ENCODE data around the gene E2F7.
A peak's percentile ranks its signal among the peaks of the same experiment; 100 is the strongest.
"Not testable (repeated sequence)": the region's sequence is repeated elsewhere in the genome, so short reads cannot be mapped to it uniquely, and the experiment has no call there.

E2F7 gene, protein sequence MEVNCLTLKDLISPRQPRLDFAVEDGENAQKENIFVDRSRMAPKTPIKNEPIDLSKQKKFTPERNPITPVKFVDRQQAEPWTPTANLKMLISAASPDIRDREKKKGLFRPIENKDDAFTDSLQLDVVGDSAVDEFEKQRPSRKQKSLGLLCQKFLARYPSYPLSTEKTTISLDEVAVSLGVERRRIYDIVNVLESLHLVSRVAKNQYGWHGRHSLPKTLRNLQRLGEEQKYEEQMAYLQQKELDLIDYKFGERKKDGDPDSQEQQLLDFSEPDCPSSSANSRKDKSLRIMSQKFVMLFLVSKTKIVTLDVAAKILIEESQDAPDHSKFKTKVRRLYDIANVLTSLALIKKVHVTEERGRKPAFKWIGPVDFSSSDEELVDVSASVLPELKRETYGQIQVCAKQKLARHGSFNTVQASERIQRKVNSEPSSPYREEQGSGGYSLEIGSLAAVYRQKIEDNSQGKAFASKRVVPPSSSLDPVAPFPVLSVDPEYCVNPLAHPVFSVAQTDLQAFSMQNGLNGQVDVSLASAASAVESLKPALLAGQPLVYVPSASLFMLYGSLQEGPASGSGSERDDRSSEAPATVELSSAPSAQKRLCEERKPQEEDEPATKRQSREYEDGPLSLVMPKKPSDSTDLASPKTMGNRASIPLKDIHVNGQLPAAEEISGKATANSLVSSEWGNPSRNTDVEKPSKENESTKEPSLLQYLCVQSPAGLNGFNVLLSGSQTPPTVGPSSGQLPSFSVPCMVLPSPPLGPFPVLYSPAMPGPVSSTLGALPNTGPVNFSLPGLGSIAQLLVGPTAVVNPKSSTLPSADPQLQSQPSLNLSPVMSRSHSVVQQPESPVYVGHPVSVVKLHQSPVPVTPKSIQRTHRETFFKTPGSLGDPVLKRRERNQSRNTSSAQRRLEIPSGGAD

DNA sequence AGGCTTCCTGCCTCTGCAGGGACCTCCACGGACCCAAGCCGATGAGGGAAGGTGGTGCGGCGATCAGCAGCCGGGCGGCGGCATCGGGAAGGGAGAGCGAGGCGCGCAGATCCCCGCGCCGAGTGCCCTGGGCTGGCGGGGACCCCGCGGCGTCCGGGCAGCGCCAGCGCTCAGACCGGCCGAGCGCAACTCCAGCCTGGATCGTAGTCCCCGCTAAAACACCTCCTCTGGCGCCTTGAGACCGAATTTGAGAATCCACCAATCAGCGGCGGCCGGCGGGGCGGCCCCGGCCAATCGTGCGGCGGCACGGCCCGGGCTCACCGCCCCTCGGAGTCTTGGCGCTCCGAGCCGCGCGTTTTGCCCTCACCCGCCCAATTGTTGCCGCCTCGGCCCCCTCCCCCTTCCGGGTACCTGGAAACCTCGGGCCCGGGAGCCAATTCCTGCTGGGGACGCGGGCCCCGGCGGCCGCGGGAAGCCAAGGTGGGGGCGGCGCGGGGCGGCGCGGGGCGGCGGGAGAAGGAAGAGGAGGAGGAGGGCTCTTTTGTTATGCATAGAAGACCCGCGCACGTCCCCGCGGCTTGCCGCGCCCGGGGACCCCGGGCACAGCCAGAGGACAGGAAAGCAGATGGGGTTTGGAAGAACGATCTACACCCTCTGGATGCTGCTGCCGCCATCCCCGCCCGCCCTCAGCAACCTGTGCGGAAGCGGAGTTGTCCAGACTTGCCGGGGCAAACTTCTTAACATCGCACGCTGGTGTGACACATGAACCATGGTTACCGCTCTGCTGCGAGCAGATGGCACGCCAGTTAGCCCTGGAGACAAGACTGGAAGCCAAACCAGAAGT lies at the start of gene E2F7:
E2F7 (minus strand) TSS at position 209 of the 844 bp plus-strand sequence. CDS start 934 bp downstream, outside the sequence.
- peak; percentile 57 for DNase-seq (ENCODE audit: low spot score)

DNA sequence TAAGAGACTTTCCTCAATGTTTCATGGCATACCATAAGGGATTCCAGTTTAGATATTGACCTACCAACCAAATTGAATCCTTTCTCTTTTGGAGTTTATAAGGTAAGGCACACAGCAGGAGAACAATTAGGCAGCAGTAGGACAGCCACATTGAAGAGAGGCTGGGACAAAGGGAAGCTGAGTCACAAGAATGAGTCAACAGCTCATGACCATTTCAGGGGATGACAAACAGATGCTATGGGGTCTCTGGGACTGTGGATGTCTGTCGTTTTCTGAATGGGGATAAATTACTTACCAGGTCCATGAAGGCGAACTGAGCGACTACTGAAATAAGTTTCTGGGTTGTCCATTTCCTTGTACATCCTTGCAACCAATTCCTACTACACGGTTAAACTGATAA lies 48.6 kb upstream of the E2F7 start:
- DNase-seq (ENCODE audit: low spot score), result no peak

DNA sequence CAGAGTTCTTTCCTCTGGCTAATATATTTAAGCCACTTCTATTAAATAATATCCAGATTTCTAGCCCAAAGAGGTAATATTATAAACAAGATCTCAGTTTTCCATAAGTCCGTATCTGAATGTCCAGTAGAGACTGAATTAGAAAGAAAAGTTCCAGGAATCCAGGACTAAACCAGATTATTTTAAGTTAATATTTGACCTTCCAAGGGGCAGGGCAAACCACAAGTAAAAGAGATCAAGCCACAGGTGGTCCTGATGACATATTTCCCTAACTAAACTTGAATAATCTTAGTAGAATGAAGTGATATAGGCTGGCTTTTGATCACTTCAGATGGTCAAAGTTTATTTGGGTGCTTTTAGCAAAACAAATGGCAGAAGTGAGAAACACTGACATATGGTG lies 43.3 kb upstream of the E2F7 start:
- no peak for DNase-seq (ENCODE audit: low spot score)

DNA sequence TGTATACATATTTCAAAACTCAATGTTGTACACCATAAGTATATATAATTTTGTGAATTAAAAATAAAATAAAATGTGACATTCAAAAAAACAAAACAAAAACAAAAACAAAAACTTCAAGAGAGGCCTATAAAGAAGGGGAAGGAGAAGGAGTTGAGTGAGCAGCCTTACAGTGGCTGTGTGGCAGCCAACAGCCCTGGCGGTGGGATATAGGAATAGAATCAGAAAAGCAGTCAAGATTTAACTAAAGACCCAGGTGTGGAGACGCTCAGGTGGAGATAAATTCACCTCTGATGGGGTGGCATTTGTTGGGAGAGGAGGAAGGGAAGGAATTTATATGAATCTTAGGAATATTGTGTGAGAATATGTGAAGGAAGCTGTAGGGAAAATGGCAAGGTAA lies 41.8 kb upstream of the E2F7 start:
- no peak for DNase-seq (ENCODE audit: low spot score)

DNA sequence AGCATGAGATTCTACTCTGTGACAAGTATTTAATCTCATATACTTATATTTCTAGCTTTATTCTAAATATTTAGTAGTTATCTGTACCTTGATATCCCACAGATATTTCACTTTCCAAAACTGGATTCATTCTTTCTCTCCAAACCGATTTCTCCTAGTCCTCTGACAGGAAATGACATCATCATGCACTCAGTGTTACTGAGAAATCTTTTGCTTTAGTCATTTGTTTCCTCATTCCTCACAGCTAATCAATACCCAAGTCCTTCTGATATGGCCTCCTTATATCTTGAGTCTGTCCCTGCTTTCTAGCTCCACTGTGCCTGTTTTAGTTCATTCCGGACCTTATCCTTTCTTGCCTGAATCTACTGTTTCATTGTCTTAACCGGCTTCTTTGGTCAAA lies 39.4 kb upstream of the E2F7 start:
- no peak for DNase-seq (ENCODE audit: low spot score)

DNA sequence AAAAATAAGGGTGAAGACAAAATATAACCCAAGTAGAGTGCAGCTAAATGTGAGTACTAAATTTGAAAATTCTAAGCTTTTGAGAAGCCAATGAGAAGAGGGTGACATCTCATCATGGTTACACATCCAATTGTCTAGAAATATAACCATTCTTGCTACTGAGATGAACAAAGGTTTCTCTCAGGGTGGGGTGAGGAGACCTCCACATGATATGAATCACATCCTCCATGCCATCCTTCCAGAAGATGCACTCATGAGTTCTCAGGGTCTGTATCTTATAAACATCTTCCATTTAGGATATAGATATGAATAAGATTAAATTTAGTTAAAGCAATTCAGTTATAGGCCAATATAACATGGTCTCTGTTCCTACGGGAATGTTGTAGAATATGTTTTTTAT lies 38.9 kb upstream of the E2F7 start:
- no peak for DNase-seq (ENCODE audit: low spot score)

DNA sequence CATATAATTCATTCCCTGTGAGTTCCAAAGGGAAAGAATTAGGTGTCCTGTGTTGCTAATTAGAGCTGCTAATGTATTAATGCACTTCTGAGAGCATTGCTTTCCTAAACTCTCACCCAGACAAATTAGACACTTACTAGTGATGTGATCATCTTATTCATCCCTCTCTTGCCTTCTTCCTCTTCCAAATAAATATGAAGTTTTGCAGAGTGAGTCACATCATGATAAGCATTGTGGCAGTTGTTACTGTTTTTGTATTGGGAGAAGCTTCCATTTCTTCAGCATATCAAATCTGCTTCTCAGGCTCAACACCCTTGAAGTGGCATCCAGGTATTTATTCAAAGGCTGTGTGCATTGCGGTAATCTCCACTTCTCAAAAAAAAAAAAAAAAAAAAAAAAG lies 37.3 kb upstream of the E2F7 start:
- no peak for DNase-seq (ENCODE audit: low spot score)

DNA sequence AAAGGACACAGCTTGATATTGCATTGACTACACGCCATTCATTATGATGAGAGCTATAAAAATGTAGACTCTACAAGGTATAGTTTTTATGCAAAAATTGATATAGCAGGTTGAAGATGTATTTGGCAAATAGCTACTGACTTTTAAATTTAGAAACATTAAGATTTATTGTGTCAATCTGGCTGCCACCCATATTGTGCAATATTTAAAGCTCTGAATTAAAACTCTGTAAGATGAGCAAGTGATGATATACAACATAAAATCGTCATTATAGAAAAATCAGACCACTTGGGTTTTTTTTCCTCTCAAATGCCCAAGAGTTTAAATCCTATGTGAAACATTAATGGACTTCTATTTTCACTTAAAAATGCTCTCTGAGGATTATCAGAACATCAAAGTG lies 36.8 kb upstream of the E2F7 start:
- DNase-seq (ENCODE audit: low spot score), result no peak

DNA sequence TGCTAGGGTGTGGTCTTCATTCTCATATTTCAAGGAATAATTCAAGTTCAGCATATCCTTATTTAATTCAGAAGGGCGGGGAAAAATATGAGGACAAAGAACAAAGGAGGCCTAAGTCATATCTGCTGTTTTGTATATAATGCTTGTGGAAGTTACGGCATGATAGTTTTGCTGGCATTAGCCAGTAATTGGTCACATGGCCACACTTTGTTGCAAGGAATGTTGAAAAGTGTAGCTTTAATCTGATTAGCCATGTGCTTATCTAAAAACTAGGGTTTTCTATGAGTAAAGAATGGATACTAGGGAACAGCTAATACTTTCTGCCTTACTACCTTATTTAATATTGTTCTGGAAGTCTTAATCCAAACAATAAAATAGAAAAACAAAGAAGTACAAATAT lies 34.4 kb upstream of the E2F7 start:
- DNase-seq (ENCODE audit: low spot score), result no peak

DNA sequence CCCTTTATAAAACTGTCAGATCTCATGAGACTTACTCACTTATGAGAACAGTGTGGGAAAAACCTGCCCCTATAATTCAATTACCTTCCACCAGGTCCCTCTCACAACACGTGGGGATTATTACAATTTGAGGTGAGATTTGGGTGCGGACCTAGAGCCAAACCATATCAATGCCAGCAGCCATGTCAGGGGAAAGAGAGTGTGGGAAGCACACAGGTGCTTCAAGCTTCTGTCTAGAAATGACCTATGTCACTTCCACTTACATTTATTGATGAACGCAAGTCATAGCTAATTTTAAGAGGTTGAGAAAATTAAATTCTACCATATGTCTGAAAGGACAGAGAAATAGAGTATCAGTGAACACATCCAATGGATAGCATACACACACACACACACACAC lies 32.5 kb upstream of the E2F7 start:
- no peak for DNase-seq (ENCODE audit: low spot score)

DNA sequence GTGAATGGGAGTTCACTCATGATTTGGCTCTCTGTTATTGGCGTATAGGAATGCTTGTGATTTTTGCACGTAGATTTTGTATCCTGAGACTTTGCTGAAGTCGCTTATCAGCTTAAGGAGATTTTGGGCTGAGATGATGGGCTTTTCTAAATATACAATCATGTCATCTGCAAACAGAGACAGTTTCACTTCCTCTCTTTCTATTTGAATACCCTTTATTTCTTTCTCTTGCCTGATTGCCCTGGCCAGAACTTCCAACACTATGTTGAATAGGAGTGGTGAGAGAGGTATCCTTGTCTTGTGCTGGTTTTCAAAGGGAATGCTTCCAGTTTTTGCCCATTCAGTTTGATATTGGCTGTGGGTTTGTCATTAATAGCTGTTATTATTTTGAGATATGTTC lies 26.9 kb upstream of the E2F7 start:
- DNase-seq (ENCODE audit: low spot score), result not testable (repeated sequence)

DNA sequence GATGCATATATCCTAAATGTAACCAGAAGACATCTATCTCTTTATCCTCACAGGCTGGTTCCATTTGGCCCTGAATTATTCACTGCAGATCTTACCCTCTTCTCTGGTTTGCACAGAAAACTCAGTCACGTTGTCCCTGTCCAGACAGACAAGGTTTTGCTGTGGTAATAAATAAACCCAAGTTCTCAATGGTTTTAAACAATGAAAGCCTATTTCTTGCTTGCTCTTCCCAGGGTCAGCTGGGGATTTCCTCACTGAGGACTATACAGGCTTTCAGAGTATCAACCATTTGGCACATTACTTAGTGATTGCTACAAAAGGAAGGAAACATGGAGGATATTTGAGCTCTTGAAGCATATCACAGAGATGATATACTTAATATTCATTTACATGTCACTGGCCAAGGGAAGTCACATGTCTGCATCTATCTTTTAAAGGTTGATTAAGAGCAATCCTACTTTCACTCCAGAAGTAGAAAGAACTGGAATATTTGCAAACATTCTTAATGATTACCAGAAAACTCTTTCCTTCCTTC lies 24.4 kb upstream of the E2F7 start:
- no peak for DNase-seq (ENCODE audit: low spot score)

DNA sequence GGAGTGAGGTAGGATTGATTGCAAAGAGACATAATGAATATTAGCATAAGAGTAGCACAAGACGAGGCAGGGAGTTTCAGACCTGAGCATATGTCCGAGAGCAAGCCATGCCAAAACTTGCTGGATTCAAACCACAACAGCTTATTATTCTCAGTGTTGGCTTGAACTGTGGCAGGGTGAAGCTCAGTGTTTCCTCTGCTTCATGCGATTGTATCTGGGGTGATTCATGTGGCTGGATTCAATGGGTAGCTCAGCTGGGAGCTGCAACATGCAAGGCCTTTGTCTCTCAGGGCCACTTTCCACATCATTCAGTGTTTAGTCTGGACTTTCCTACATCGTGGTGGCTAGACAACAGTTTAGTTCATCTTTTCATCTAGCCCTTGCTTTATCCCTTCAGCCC lies 22.1 kb upstream of the E2F7 start:
- no peak for DNase-seq (ENCODE audit: low spot score)

DNA sequence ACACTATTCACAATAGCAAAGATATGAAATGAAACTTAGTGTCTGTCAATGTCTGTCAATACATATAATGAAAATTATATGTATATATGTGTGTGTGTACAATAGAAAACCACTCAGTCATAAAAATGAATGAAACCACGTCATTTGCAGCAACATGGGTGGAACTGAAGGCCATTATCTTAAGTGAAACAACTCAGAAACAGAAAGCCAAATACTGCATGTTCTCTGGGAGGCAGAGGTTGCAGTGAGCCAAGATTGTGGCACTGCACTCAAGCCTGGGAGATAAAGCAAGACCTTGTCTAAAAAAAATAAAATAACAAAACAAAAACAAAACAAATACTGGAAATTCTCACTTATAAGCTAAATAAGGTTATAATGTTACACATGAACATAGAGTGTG lies 16.7 kb upstream of the E2F7 start:
- DNase-seq (ENCODE audit: low spot score), result no peak

DNA sequence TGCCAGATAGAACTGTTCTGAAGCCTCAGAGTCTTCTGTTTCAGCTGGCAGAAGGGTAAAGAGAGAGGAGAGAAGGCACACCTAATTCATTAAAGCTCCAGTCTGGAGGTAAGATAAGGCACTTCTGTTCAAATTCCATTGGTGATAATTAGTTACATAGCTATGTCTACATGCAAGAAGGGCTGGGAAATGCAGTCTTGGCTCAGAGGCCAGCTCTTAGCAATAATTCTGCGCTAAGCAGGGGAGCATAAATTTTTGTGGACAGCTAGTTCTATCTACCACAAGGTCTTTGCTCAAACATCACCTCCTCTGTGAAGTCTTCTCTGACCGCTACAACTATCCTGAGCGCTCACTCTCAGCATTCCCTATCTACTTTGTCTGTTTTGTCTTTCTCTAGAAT lies 14.3 kb upstream of the E2F7 start:
- no peak for DNase-seq (ENCODE audit: low spot score)

DNA sequence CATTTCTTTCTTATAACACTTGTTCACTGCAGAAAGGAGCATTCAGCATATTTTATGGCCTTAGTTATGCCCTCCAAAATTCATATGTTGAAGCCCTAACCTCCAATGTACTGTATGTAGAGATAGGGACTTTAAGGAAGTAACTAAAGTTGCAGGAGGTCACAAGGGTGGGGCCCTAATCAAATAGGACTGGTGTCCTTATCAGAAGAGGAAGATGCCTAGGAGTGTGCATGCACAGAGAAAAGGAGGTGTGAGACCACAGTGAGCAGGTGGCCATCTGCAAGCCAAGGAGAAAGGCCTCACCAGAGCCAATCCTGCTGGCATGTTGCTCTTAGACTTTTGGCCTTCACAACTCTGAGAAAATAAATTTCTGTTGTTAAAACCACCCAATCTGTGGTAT lies 12.9 kb upstream of the E2F7 start:
- DNase-seq (ENCODE audit: low spot score), result no peak

DNA sequence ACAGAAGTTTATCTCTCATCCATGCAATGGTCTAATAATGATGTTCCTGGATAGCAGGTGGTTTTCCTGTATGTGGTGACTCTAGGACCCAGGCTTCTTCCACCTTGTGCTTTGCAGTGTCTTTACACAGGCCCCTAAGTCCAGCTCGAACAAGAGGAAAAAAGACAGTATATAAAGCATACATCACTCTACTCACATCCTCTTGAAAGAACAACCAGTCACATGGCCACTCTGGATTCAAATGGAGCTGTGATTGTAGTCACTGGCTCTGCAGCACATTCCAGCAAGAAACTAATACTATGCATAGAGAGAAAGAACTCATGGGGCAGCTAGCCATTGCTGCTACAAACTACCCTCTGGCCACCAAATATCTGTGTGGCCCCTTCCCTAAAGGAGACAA lies 11.5 kb upstream of the E2F7 start:
- DNase-seq (ENCODE audit: low spot score), result no peak

DNA sequence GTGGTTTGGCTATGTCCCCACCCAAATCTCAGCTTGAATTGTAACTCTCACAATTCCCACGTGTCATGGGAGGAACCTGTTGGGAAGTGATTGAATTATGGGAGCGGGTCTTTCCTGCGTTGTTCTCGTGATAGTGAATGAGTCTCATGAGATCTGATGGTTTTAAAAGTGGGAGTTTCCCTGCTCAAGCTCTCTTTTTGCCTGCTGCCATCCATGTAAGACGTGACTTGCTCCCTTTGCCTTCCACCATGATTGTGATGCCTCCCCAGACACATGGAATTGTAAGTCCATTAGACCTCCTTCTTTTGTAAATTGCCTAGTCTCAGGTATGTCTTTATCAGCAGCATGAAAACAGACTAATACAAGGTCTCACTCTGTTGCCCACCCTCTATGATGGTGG lies 8.5 kb upstream of the E2F7 start:
- DNase-seq (ENCODE audit: low spot score), result not testable (repeated sequence)

DNA sequence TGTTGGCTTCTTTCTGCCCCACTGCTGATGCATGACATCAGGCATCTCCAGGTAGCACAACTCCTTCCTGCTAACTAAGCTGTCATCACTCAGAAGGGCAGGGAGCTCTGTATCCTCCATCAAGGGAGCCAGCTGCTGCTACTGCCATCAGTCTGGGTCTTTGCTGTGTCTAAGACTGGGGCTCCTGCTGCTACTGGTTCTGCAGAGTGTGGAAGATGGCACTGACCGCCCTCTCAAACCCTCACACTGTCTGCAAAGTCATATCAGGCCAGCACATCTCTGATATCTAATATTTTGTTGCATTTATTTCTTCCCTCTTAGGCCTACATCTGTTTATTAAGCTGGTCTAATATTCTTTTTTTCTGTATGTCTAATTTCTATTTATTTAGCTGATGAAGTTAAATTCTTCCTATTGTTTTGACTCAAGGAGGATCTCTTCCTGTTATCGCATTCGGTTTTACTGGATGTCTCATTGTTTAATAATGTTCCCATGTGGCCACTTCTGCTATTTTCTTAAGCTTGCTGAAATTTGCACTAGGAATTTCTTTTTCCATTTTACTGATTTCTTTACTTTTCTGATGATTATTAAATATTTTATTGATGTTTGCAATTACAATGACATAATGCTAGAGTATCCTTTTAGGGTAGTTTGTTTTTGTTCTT lies 7.6 kb upstream of the E2F7 start:
- DNase-seq (ENCODE audit: low spot score), result no peak

DNA sequence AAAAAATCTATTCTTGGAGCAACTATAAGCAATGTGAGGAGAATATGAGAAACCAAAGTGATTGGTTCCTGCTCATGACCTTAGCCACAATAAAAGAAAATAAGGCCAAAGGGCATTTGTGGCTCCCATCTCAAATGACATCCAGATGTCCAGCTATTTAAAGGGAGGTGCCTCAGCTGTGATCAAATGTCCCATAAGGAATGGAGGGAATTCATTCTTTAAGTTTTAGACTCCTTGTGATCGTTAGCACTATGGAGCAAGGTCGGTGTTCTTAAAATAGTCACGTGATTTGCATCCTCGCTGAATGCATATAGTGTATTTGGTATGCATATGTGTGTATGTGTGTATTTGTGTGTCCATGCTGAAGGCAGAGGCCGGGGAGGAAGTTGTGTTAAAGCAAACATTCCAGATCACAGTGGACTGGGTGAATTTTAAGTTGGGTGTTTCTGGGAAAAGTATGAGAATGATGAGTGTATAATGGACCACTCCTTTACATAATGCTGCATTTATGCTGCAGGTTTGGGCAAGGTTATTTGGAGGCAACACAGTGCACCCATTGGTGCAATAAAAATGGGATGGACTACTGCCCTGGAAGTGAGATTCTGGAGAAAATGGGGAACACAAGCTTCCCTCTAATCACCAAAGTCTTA lies 5.6 kb upstream of the E2F7 start:
- no peak for DNase-seq (ENCODE audit: low spot score)

DNA sequence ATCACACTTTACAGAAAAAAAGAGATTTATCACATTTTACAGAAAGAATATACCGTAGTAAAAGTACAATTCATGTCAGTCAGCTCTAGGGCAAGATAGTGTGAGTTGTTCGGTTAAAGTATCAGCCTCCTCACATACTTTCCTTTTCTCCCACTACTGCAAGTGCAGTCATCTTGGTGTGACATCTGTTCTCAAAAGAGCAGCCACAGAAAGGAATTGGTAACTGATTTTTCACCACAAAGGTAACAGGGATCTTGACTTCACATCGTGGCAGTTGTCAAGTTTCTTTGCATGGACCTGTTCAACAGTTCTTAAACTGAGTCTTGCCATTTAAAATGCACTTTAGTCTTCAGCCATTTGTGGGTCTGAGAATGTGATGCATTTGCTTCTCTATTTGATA lies 5.0 kb upstream of the E2F7 start:
- no peak for DNase-seq (ENCODE audit: low spot score)

All from pons (tissue), 1 donor.